H1 (cell line): ENCODE data around the gene GLO1. TPM values are rescaled to one million over a fixed set of nuclear protein-coding genes. Genes with fewer than 3 reads are reported as not detected.

ENCODE experiments used
- HDAC6 ChIP-seq: IDR thresholded peaks from one replicate; pipeline ENCODE4 v1.7.1; 2012; ENCODE audit warnings: low read depth, mild to moderate bottlenecking, inconsistent platforms, low read length, moderate library complexity
- TAF7 ChIP-seq: optimal IDR thresholded peaks from 2 replicates; pipeline ENCODE3; 2011; ENCODE audit warnings: low read depth, mild to moderate bottlenecking, inconsistent platforms, low read length, moderate library complexity, borderline replicate concordance
- polyA plus RNA-seq, 7 experiments: library from polyadenylated mRNA; depleted of rRNA in 3 of 7; stranded (reverse) in 5 of 7; unstranded in 2 of 7; fragments of >200 nt in 5 of 7; fragments of 200-250 nt in 2 of 7; gene quantifications; 1 replicate in 5 of 7; 2 replicates in 1 of 7; 4 replicates in 1 of 7; pipeline versions ENCODE4 v1.2.1 to v1.2.3, GENCODE V29; 2011 to 2013; ENCODE audit warnings: missing spikeins in 2 of 7, mixed read lengths in 2 of 7
- total RNA-seq: library from RNA; stranded (reverse); fragmentation: NEBNext Ultra II Directional; extraction: Animal tissue kit (Norgen Biotek cat#: 25700); gene quantifications from 2 replicates; pipeline ENCODE4 v1.2.1, GENCODE V29; 2021

The GLO1 gene
- total and polyA plus RNA-seq, 2 of the 8 experiments (the other 6 are each of a cell fraction or from before 2014, with no cell fraction given): 104 to 170 TPM

DNA sequence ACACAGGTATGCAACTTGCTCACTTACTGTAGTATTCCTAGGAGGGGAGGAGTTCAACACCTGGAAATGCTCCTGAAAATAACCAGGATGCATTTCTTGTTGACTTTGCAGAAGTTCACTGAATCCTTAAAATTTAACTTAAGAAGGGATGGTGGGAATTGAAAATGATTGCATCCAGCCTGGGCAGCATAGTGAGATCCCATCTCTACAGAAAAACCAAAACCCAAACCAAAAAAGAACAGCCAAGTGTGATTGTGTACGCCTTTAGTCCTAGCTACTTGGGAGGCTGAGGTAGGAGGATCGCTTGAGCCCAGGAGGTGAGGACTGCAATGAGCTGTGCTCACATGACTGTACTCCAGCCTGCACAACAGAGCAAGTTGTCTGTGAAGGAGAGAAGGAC, 13.9 kb upstream of the GLO1 start (continued):
- no peak for TF ChIP-seq TAF7
- TF ChIP-seq HDAC6: no peak
- TF ChIP-seq, all 59 proteins: peak for 0
